ENCODE data around the gene FRMD4B. TPM values are rescaled to one million over a fixed set of nuclear protein-coding genes. Genes with fewer than 3 reads are reported as not detected.

The FRMD4B gene
- total and polyA plus RNA-seq, 10 of the 15 experiments (the other 5 are each of a cell fraction or from before 2014, with no cell fraction given), result 3.9 to 11.4 (median 8.0) TPM

DNA sequence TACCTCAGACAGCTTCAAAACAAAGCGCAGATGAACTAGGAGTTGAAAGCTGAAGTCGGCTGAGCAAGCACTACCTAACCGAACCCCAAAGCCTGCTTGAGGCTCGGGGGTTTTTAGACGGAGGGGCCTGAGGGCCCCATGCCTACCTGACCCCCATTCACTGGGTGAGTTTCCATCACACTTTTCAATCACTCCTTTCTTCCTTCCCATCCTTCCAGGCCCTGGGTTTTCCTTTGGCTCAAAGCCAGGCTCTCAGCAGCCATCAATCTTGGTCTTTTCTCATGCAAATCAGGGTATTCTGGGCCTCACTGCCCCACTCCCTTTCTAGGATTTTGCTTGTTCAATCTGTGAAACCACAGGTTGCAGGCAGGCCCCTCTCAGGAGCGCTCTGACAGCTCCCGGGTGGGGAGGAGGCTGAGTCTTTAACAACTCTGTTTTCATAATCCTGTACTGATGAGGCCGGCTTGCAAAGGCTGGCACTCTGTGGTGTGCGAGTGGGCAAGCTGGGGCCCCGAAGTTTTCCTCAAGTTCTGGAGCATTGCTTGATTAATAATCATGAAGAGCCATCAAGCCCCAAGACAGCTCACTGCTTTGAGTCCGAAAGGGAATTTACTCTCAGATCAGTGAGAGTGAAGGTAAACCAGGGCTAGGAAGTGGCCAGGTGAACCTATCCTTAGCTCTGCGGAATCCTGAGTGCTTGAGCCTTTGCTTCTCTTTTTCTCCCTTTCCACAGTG, 97.6 kb downstream of the FRMD4B start:
- Histone ChIP-seq H3K4me1 (ENCODE audit: control insufficient read depth, insufficient read depth, low read length) (peaks cover 12% of the 10 kb centered on the region), H3K27ac (ENCODE audit: control insufficient read depth, insufficient read depth) (no peak overlapping the region), H3K9ac (ENCODE audit: control insufficient read depth, insufficient read depth, low read length) (no peak overlapping the region), H3K79me2 (ENCODE audit: control insufficient read depth, insufficient read depth, low read length) (no peaks in the 10 kb centered on the region), H3K4me2 (ENCODE audit: control insufficient read depth, insufficient read depth) (peak overlapping the region; percentile 74), H3K27me3 (replicated peaks in 1 of 2; ENCODE audit: control insufficient read depth in 2 of 2, insufficient read depth in 2 of 2, low read length in 1 of 2) (no peaks in the 10 kb centered on the region), H3K9me3 (replicated peaks; ENCODE audit: control insufficient read depth, insufficient read depth, low read length) (no peaks in the 10 kb centered on the region; the same call in 2 of the 3 replicates), H2AFZ (ENCODE audit: control insufficient read depth, low read depth, low read length) (no peak overlapping the region), H3K36me3 (ENCODE audit: control insufficient read depth in 2 of 2, insufficient read depth in 2 of 2, low read length in 1 of 2) (no peaks in the 10 kb centered on the region), H3K4me3 (no peak overlapping the region), H4K20me1 (ENCODE audit: control insufficient read depth, insufficient read depth) (no peaks in the 10 kb centered on the region)
- DNase-seq (ENCODE audit: low read depth, low spot score), result no peak
- BruUV-seq (replicated peaks), result no TSS peak
- in situ Hi-C loops (cut with MboI) (no loop called here), intact Hi-C loops (cut with micrococcal nuclease; ENCODE audit: unreplicated experiment) (loop anchor here (5.0 kb wide), 1 partner anchor 46 kb away; no protein-coding TSS in a partner anchor)
- no peak for FAIRE-seq
- ATAC-seq, result peak; percentile 98
- RAD21 ChIA-PET (ENCODE audit: unreplicated experiment), result interaction anchor here (0.7 to 5.3 kb wide), 6 partner anchors 15 to 195 kb away, joined by 3 to 28 read pairs (median 3); no protein-coding TSS in a partner anchor
- SMC1A ChIA-PET (ENCODE audit: uncharacterized antibody, unreplicated experiment), result interaction anchor here (0.7 to 5.2 kb wide), 13 partner anchors 8 to 149 kb away, joined by 3 to 37 read pairs (median 3); no protein-coding TSS in a partner anchor
- WGBS (ENCODE audit: insufficient coverage, insufficient replicate concordance, low lambda C conversion rate, missing lambda C conversion rate), result 27% methylated on average over 12 of the region's 12 CpGs
- CTCF ChIA-PET, result interaction anchor here (0.7 to 3.8 kb wide), 6 partner anchors 15 to 167 kb away, joined by 3 to 17 read pairs (median 7); no protein-coding TSS in a partner anchor
- POLR2A ChIA-PET, result interaction anchor here (0.6 to 1.7 kb wide), 2 partner anchors 34 to 47 kb away, joined by 3 to 4 read pairs; no protein-coding TSS in a partner anchor
- TF ChIP-seq KAT2A (conservative IDR thresholded peaks at IDR 0.05; ENCODE audit: control insufficient read depth, low read depth, low read length) (no peak), NR2C2 (IDR thresholded peaks at IDR 0.05; ENCODE audit: borderline replicate concordance, control insufficient read depth, insufficient read length, low read depth) (no peak), NFIC (IDR thresholded peaks at IDR 0.05; ENCODE audit: low read depth, low read length) (0 out of 2 replicates have a peak, but pooled peaks have one; percentile 18), IKZF1 (conservative IDR thresholded peaks at IDR 0.05) (peak; percentile 74), CBFB (IDR thresholded peaks at IDR 0.05; ENCODE audit: low read depth) (0 out of 2 replicates have a peak, but pooled peaks have one; percentile 19), GABPA (IDR thresholded peaks at IDR 0.05; ENCODE audit: low read depth) (0 out of 2 replicates have a peak, but pooled peaks have one; percentile 12), JUNB (IDR thresholded peaks at IDR 0.05) (peak; percentile 44; the same call in 1 of the 2 replicates), RUNX3 (IDR thresholded peaks at IDR 0.05; ENCODE audit: low read length) (peak; percentile 90), POU2F2 (IDR thresholded peaks at IDR 0.05; ENCODE audit: borderline replicate concordance, low read depth, low read length) (peak; percentile 84; the same call in 1 of the 3 replicates), E2F8 (IDR thresholded peaks at IDR 0.05; ENCODE audit: low read depth, partially characterized antibody) (no peak), IKZF2 (IDR thresholded peaks at IDR 0.05) (peak; percentile 74 to 76), PBX3 (IDR thresholded peaks at IDR 0.05; ENCODE audit: insufficient replicate concordance, low read depth, low read length) (peak; percentile 62), SMAD1 (IDR thresholded peaks at IDR 0.05; ENCODE audit: low read depth, partially characterized antibody) (peak; percentile 69), YY1 (IDR thresholded peaks at IDR 0.05; ENCODE audit: low read depth, low read length) (no peak), EP300 (IDR thresholded peaks at IDR 0.05; ENCODE audit: borderline replicate concordance in 1 of 2, control insufficient read depth in 1 of 2, low read depth in 2 of 2, low read length in 2 of 2) (0 out of 4 replicates have a peak, but pooled peaks of 1 of the 2 experiments have one; percentile 32), NR2F1 (conservative IDR thresholded peaks at IDR 0.05) (0 out of 2 replicates have a peak, but pooled peaks have one; percentile 8), NRF1 (conservative IDR thresholded peaks at IDR 0.05; ENCODE audit: low read depth, low read length) (no peak), EED (IDR thresholded peaks at IDR 0.05; ENCODE audit: low read depth) (peak; percentile 71), CREM (IDR thresholded peaks at IDR 0.05; ENCODE audit: low read depth) (0 out of 2 replicates have a peak, but pooled peaks have one; percentile 41)
- TF ChIP-seq, protein P1, sequence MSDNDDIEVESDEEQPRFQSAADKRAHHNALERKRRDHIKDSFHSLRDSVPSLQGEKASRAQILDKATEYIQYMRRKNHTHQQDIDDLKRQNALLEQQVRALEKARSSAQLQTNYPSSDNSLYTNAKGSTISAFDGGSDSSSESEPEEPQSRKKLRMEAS (IDR thresholded peaks at IDR 0.05; ENCODE audit: low read depth, low read length), result no peak
